T-helper 1 cell (primary cell): Measurements from ENCODE around the gene MDM1.
A peak's percentile ranks its signal among the peaks of the same experiment; 100 is the strongest.

ENCODE experiments used
- DNase-seq, 5 donors: peaks; one replicate each; pipeline ENCODE4 v3.0.0-alpha.2; 2012 to 2020

The MDM1 gene

DNA sequence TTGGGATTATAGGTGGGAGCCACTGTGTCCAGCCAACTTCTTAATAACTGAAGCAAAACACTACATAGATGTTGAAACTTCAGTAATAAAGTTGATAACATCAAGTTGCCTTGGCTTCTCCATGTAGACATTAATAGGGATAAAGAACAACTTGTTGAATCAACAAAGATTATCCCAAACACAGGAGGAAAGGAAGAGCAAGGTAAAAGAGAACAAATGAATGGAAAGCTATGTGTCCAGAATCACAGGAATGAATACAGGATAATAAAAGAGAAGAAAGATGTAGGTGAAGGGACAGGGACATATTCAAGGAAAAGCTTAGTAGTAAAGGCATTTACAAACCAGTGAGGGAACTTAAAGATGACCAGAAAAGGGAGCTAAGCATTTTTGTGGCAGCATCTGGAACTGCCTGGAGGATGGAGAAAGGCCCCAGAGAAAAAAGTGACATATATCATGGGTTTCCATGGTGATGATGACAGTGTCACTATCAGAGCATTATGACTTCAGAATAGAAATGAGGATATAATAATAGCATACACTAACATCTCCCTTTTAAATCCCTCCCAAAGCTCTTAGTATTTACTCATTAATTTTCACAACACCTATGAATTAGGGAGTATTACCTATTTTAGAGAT is 24.0 kb upstream of the MDM1 start:
- DNase-seq: no peak

DNA sequence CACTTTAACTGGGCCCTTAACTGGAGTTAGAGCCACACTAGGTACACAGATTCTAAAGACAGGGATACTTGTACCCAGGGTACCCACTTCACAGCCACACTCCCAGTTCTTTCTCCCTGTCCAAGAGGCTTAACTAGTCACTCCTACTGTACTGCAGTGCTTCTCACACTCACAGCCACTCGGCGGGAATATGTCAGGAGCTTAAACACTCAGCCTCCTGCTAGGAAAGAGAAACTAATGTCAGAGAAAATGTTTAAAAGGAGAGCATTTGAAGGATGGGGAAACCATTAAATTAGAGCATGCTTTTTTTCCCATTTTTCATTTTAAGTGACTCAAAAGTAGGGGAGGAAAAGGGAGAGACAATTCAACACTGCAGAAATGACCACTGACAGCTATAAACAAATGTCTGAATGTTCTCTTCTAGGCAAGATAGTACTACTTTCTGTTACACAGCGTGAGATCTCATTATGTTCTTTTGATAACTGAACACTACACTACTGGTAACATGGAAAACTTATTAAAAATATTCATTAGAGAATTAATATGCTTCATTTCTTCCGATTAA is 22.9 kb upstream of the MDM1 start:
- DNase-seq: no peak

DNA sequence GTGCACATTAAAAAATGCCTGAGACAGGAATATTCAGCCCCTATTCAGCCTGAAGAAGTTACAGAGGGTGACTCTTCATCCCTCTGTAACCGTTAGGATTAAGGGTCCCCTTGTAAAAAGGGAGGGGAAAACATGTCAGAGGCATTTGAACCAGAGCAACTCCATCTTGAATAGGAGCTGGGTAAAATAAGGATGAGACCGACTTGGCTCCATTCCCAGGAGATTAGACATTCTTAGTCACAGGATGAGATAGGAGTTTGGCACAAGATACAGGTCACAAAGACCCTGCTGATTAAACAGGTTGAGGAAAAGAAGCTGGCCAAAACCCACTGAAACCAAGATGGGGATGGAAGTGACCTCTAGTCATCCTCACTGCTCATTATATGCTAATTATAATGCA is 19.9 kb upstream of the MDM1 start:
- no peak for DNase-seq

DNA sequence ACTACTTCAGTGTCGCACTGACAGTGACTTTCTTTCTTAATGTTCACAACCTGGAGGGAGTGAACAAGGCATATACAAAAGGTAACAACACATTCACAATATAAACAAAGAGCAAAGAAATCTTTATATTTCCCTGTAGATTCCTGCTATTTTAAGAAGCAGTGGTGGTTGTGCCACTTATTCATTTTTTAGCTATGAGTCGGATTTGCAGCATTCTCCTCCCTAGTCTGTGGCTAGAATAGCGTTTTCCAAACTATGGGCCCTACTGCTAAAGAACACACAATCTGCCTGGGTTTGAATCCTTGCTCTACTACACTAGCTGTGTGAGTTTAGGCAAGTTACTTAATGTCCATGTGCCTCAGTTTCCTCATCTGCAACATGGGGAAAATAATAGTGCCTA is 18.6 kb upstream of the MDM1 start:
- DNase-seq: no peak

DNA sequence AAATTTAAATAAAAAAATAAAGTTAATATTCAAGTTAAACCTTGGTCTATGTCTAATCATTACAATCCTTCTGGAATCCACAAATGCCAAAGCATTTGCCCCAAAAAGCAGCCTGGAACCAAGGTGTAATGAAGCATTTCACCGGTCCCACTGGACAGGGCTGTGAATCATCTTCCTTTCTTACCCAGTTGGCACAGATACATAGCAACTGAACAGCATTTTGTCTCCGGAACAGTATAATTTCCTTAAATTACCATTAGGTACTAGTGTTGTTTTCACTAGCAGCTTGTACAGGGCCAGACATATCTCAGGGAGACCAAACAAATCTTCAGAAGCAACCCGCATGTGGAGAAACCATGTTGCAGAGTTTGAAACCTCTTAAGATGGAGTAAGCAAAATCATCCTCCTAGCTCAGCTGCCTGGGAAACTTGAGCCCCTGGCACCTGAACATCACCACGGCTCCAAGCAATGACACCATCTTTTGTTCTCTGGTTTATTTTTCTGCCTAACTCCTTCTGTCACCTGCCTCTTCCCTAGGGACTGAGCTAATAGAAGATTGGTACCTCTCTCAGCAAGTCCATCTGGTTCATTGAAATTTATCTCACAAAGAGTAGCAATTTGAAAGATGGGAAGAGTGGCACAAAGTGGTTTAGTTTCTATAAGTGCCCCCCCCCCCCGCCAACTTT is 17.9 kb upstream of the MDM1 start:
- no peak for DNase-seq

DNA sequence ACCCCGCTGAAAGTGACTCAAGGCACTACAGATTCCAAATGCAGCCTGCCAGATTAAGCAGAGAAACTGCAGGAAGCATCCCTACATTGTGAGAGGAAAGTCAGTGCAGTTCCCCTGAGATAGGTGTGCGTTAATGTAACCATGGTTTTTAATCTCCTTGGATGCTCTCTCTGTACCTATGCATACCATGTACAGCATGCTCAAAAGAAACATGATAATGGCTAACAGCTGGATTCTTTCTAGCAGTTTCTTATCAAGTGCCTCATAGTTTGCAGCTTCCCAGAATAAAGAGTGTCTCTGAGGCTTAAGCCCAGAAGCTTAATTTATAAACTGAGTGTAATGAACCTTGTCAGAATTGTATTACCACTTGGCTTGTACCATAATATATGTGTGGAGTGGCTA is 17.1 kb upstream of the MDM1 start:
- DNase-seq: no peak

DNA sequence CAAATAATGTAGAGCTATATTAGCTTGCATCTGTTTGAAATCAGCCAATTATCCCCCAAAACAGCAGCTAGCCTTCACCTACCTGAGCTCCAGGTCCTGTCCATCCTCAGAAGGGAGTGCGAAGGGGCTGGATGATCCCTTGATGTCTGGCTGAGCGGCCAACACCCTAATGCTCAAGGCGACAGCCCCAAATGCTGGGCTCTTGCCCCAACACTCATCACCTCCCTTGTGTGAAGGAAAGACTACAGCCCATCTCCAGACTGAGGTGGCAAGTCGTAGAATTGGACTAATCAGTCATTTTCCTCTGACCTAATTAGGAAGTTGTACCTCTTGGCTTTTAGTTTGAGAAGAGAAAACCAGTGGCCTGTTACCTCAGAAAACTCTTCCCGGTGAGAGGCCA is 16.3 kb upstream of the MDM1 start:
- DNase-seq: no peak

DNA sequence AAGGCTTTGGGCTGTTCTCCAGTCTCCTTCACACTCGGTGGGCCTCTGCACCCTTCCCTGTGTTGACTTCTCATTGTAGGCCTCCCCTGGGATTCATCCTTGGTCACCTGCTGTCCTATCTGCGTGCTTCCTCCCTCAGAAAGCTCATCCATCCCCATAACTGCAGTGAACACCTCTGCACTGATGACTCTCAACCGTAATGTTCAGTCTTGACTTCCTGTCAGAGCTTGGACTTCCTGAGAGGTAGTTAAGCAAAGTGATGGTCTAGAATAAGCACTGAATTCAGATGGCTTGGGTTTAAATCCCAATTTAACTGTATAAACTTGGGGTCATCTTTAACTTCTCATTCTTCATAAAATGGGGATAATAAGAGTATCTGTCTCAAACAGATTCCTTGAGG is 13.6 kb upstream of the MDM1 start:
- DNase-seq: peak in 1 of 5 donors; percentile 26

DNA sequence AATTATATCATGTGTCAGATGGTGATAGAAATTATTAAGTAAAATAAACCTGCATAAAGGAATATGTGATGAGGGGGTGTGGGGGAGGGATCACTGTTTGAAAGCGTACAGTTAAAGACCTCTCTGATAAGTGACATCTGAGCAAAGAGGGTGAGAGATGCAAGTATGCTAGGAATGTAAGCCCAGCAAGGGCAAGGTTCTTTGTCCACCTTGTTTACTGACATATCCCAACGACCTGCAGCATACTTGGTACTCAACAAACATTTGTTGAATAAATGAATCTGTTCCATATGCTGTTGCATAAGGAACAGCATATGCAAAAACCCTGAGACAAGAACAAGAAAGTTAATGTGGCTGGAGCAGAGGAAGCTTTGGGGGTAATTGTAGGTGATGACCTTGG is 12.0 kb upstream of the MDM1 start:
- DNase-seq: no peak

DNA sequence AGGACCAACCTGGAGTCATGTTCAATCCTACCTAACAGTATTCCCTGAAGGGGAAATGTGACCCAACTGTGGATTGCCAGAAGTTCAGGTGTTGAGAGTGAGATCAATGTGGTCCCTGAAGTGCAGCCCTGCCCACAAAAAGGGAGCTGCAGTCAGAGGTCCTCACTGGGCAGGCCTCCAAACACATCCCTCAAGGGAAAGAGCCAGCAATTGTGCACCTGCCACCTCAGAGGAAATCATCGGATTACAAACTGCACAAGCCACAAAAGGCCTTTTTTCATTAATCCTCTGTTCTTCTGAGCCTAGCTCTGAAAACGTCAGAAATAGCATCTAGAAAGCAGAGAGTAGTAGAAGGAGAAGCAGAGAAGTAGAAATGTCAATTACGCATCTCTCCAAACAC is 10.8 kb upstream of the MDM1 start:
- no peak for DNase-seq

DNA sequence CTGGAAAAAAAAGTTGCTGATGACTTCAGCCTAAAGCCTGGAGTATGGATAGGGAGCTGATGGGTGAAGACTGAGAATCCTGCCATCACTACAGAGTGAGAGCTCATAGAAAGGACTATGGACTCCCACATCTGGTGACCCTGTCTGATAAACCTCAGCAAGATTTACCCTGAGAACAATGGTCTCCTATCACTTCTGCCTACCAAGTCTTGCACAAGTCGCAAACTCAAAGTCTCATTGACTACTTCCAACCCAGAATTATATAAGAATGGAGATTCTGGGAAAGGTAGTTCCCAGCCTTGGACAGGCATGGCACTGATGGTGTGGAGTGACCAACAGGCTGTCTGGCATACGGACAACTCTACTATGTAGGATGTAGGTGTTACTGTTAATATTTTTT is 9.7 kb upstream of the MDM1 start:
- DNase-seq: no peak

DNA sequence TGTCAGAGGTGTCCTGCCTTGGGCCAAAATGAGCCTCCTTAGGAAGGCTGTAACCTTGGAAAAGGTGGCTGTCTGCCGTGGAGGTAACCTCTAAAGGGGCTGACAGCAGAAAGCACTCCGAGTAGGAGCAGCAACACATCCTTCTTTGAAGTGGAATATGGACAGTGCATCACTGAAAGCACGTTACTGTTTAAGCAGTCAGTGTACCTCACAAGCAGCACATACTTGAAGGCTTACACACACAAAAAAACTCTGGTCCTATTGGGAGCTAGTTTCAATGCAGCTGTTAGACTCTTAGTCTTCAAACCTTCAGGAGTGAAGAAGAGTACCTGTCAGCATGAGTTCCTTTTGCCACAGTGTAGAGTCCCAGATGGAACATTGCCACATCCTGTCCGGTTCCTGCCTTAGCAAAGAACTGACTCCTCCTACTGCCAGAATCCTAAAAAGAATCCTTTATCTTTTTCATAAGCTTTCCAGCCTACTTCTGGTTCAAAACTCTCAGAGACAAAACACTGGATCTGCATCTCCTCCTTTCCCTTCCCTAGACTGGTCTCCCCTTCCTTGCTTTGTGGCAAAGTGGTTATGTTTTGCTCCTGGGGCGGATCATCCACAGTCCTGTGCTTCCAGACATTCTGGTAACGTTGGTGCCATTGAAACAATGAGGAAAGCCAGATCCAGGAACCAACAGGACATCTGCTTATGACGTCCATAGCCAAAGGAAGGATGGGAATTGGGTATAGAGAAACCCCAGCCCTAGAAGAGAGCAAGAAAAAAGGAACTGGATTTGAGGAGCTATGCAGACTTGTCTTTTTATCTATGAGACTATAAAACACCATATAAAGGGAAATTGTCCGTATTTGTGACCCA is 8.5 kb upstream of the MDM1 start:
- no peak for DNase-seq

DNA sequence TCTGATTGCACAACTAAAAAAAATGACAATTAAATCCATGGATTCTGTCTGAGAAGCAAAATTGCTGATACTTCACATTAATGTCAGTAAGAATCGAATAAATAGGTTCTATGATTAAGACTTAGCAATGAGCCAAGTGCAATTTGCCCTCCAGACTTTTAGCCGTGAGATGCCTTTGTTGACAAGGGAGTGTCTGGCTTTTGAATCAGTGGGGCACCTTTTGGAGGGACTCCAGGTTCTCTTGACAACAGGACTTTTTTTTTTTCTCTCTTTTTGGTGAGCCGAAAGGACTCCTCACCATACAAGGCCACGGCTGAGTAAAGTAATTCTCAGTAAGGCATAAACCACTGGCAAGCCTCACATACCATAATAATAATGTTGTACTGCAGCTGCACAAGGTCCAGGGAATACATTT is 4.7 kb upstream of the MDM1 start:
- DNase-seq: no peak

DNA sequence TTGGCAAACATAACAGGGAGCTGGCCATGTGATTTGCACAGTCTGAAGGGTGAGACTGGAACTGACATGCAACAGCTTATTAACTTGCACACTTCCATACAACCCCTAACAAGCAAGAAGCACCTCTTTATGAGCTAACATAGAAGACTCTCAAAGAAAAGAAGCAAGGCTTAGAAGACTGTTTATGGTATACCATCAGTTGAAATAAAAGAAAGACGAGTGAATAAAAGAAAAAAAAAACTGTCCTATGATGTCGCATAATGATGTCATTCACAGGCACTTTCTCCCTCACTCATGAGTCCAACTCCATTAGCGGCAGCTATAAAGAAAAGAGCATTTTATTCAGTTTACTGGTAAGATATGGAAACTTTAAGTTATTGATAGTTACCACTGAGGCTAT is 3.3 kb upstream of the MDM1 start:
- DNase-seq: no peak

DNA sequence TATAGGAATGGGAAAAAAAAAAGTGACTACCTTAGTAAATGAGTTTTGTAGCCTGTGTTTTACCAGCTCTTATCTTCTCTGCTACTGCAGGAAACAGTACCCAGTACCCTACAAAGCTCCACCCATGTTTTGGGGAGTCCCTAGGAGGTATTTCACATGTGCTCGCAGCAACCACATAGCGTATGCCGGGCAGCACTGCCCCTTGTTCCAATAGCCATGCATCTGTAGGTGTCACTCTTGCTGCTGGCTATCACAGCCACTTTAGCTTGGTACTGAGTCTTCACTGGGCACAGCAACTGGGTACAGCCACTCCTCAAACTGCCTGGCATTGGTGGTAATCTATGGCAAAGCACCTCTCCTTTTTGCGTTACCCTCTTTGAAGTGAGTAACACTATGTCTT is 2.0 kb upstream of the MDM1 start:
- DNase-seq: peak in 1 of 5 donors; percentile 76

DNA sequence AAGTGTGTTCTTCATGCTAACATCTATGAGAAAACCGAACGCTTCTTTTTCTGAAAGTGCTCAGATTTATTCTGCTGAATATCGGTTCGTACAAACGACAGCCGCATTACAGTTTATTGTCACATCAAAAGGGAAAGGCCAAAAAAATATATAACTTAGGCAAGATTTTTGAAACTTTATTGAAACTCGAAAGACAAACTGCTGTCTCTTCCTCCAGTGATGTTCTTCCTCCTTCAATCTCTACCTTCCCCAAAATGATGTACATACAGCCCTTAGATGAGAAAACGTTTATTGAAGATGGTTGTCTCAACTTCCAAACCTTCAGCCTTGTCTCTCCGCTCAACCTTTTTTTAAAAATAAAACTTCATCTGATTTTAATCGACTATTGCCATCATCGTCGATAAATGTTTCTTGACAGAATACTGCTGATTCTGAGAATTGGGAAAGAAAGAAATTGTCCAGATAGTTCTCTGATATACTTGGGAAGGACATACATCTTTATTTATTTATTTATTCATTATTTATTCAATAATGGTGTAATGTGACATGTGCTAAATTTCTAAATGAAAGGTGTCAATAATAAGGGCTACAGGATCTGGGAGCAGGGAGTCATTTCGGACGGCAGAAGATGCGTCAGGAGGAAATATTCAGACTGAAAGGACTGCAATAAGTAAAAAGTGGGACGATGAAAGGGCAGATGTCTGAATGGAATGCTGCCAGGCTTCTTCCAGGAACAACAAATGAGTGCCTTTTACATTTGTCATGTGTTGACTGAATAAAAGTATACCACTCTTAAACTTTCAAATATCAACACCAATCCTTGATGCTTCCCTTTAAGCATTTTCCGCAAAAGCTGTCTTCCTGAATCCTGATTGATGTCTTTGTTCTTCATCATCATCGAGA is 817 bp upstream of the MDM1 start:
- no peak for DNase-seq

DNA sequence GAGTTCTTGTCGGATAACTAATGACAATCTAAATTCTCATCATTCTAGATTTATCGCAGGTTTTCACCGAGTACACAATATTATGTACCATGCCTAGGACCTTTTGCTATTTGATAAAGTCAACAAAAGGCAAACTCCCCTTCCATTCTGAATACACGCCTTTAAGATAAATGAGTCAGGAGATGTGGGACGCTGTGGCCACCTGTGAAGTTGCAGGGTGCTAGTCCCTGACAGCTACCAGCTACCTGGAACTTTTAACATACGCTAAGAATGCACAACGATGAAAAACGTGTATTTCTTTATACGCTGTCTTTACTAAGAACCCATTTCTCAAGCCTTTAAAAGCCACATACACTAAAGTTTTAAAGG is 678 bp downstream of the MDM1 start:
- DNase-seq: peak in 1 of 5 donors; percentile 11

DNA sequence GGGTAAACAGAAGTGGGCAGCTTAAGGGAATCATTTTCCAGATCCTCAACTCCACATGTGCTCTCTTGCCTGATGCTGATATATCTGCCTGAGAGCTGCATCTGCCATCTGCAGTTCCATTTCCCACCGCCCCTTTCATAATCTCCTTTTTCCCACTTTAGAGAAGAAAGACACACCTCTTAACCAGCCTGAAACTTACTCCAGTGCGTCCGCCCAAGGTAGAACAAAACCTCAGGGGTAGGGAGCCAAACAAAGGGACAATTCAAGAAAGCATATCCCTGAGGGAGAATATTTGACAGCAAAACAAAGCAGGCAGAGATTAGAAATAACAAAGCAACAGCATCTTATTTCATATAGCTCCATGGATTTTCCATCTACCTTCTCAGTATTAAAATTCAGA is 4.3 kb downstream of the MDM1 start:
- DNase-seq: no peak

DNA sequence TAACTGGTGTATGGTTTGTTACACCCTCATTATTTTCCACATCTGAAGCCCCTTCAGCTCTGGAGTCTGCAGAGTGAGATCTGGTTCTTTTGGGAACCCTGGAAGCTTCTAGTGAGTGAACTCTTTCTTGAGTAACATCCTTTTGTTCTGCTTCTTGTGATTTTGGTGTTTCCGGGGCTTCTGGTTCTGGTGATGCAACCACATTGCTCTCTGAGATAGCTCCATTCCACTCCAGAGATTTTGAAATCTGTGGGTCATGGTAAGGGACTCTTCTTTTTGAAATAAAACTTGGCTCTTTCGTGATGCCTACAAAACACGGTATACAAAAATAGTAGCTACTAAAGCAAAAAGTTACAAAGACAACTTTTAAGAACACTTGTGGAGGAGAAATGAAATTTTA is 5.4 kb downstream of the MDM1 start:
- DNase-seq: no peak

DNA sequence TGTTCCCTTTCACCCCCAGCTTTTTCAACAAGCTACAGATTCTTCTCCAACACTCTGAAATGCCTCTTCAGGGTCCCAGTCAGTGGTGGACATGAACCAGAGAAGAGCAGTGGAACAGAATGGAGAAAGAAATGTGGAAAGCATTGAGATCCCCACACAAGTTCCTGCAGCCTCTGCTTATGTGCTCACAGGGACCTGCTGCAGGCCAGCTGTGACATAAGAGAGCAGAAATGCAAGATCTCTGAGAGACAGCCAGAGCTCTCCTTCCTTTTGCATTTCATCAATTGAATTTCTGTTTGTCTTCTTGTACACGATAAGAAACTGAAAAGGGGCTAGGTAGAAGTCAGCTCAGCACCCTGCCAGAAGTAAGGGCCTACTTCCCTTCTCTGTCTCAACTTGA is 6.2 kb downstream of the MDM1 start:
- DNase-seq: no peak

DNA sequence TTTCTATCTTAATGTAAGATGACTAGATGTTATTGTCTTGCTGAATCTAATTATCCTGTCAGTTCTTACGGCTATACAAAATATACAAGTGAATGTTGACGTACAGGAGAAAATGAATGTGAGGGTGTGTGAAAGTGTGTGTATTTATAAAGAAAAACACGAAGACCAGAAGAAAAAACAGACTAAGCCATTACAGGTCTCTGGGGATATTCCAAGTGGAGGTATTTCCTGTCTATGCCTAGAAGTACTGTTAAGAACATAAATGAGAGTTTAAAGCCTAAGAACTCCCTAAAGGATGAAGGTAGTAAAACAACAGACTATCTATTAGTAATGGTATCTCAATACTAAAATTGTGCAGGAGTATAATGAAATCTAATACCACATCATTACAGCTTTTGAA is 7.6 kb downstream of the MDM1 start:
- no peak for DNase-seq

DNA sequence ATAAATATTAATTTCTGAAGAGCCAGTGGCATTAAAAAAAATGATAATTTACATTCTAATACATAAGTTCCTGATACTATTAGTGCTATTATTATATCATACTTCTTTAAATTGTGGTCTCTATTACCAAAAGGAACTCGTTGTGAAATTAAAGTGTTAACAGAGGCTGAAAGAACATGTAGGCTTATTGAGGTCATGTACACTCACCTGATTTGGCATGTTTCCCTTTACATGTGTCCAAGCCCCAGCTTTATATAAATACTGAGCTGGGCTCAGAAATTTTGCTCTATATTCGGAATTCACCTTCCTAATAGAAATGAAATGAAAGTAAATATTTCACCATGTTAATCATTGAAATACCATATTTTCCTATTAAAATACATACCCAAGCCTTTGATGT is 11.0 kb downstream of the MDM1 start:
- no peak for DNase-seq
